ENCODE measurements around the gene SYNJ2BP.
"Not testable (repeated sequence)": the region's sequence is repeated elsewhere in the genome, so short reads cannot be mapped to it uniquely, and the experiment has no call there.

Gene SYNJ2BP

GRCh38 chr14:70416725-70417349 is at the start of gene SYNJ2BP:
Gene SYNJ2BP, minus strand, starts transcription at chr14:70417090. Its CDS starts 127 bp downstream, at chr14:70416963.
- peak; percentile 85 for DNase-seq (ENCODE audit: low read depth, low spot score)

- no peak for DNase-seq (ENCODE audit: low read depth, low spot score)
These were observed 37.8 kb upstream of the SYNJ2BP start for GRCh38 chr14:70454731-70455130.

- DNase-seq (ENCODE audit: low read depth, low spot score) = no peak
These were observed 35.0 kb upstream of the SYNJ2BP start, which contains the start of gene ADAM21 for GRCh38 chr14:70451874-70452273. Gene ADAM21, plus strand, starts transcription at chr14:70452174. Its CDS starts 5,326 bp downstream, at chr14:70457500.

GRCh38 chr14:70448633-70449340 is 31.9 kb upstream of the SYNJ2BP start:
- no peak for DNase-seq (ENCODE audit: low read depth, low spot score)

GRCh38 chr14:70442750-70443149 is 25.9 kb upstream of the SYNJ2BP start:
- no peak for DNase-seq (ENCODE audit: low read depth, low spot score)

- no peak for DNase-seq (ENCODE audit: low read depth, low spot score)
These were observed 24.8 kb upstream of the SYNJ2BP start for GRCh38 chr14:70441641-70442040.

GRCh38 chr14:70436867-70437266 is 20.0 kb upstream of the SYNJ2BP start:
- DNase-seq (ENCODE audit: low read depth, low spot score) = no peak

GRCh38 chr14:70426555-70426954 is 9.7 kb upstream of the SYNJ2BP start:
- DNase-seq (ENCODE audit: low read depth, low spot score) = not testable (repeated sequence)

- no peak for DNase-seq (ENCODE audit: low read depth, low spot score)
These were observed 8.5 kb upstream of the SYNJ2BP start for GRCh38 chr14:70425354-70425753.

- DNase-seq (ENCODE audit: low read depth, low spot score) = no peak
These were observed 5.6 kb upstream of the SYNJ2BP start for GRCh38 chr14:70422538-70422937.

- DNase-seq (ENCODE audit: low read depth, low spot score) = not testable (repeated sequence)
These were observed 2.5 kb upstream of the SYNJ2BP start for GRCh38 chr14:70419270-70419931.

GRCh38 chr14:70416338-70416724 is 559 bp downstream of the SYNJ2BP start:
- no peak for DNase-seq (ENCODE audit: low read depth, low spot score)

GRCh38 chr14:70415788-70416187 is 1.1 kb downstream of the SYNJ2BP start:
- no peak for DNase-seq (ENCODE audit: low read depth, low spot score)

GRCh38 chr14:70407621-70408020 is 9.3 kb downstream of the SYNJ2BP start:
- no peak for DNase-seq (ENCODE audit: low read depth, low spot score)

- not testable (repeated sequence) for DNase-seq (ENCODE audit: low read depth, low spot score)
These were observed 10.7 kb downstream of the SYNJ2BP start for GRCh38 chr14:70406216-70406615.

GRCh38 chr14:70403335-70403734 is 13.6 kb downstream of the SYNJ2BP start:
- DNase-seq (ENCODE audit: low read depth, low spot score) = peak; percentile 35

GRCh38 chr14:70401643-70402042 is 15.2 kb downstream of the SYNJ2BP start:
- no peak for DNase-seq (ENCODE audit: low read depth, low spot score)

- no peak for DNase-seq (ENCODE audit: low read depth, low spot score)
These were observed 18.0 kb downstream of the SYNJ2BP start for GRCh38 chr14:70398706-70399431.

- DNase-seq (ENCODE audit: low read depth, low spot score) = no peak
These were observed 18.6 kb downstream of the SYNJ2BP start for GRCh38 chr14:70398280-70398679.

- no peak for DNase-seq (ENCODE audit: low read depth, low spot score)
These were observed 19.1 kb downstream of the SYNJ2BP start for GRCh38 chr14:70397746-70398145.

GRCh38 chr14:70394674-70395306 is 22.1 kb downstream of the SYNJ2BP start:
- no peak for DNase-seq (ENCODE audit: low read depth, low spot score)

Data from ELF-1 (cell line).